IPS-NIHi7 (cell line): Measurements from ENCODE around the gene TICRR.
"Not testable (repeated sequence)": the region's sequence is repeated elsewhere in the genome, so short reads cannot be mapped to it uniquely, and the experiment has no call there.

Experiments
- DNase-seq: peaks from one replicate; pipeline ENCODE4 v3.0.0; 2012; ENCODE audit warnings: mixed read lengths; ENCODE audit errors: extremely low spot score

TICRR gene

GRCh38 chr15:89575146-89575655 is at the start of gene TICRR:
Gene TICRR (plus strand): TSS chr15:89575469. CDS start chr15:89575587, 118 bp downstream.
- DNase-seq: peak; percentile 96

GRCh38 chr15:89526181-89526580 is 49.1 kb upstream of the TICRR start:
- DNase-seq: no peak

- no peak for DNase-seq
Measured at GRCh38 chr15:89526601-89527441, 48.4 kb upstream of the TICRR start.

- DNase-seq: no peak
Measured at GRCh38 chr15:89528757-89529352, 46.4 kb upstream of the TICRR start.

- no peak for DNase-seq
Measured at GRCh38 chr15:89530976-89531375, 44.3 kb upstream of the TICRR start.

- no peak for DNase-seq
Measured at GRCh38 chr15:89531796-89532537, 43.3 kb upstream of the TICRR start.

GRCh38 chr15:89533861-89534544 is 41.3 kb upstream of the TICRR start:
- DNase-seq: no peak

- DNase-seq: no peak
Measured at GRCh38 chr15:89539027-89539426, 36.2 kb upstream of the TICRR start.

- no peak for DNase-seq
Measured at GRCh38 chr15:89542369-89542768, 32.9 kb upstream of the TICRR start.

- DNase-seq: no peak
Measured at GRCh38 chr15:89543389-89543788, 31.9 kb upstream of the TICRR start.

GRCh38 chr15:89549138-89549537 is 26.1 kb upstream of the TICRR start:
- DNase-seq: not testable (repeated sequence)

- DNase-seq: no peak
Measured at GRCh38 chr15:89550427-89550826, 24.8 kb upstream of the TICRR start.

GRCh38 chr15:89551550-89551949 is 23.7 kb upstream of the TICRR start:
- no peak for DNase-seq

GRCh38 chr15:89553632-89554031 is 21.6 kb upstream of the TICRR start:
- no peak for DNase-seq

GRCh38 chr15:89554247-89554646 is 21.0 kb upstream of the TICRR start:
- no peak for DNase-seq

- DNase-seq: no peak
Measured at GRCh38 chr15:89555768-89556167, 19.5 kb upstream of the TICRR start.

GRCh38 chr15:89556413-89557262 is 18.6 kb upstream of the TICRR start:
- DNase-seq: peak; percentile 72

GRCh38 chr15:89559769-89560264 is 15.5 kb upstream of the TICRR start:
- no peak for DNase-seq

- DNase-seq: no peak
Measured at GRCh38 chr15:89566181-89566580, 9.1 kb upstream of the TICRR start.

- no peak for DNase-seq
Measured at GRCh38 chr15:89566621-89567294, 8.5 kb upstream of the TICRR start.
